GM18519 (cell line): ENCODE data around the gene UBA5.

Experiments
- ATAC-seq: cut with Tn5 transposase; IDR thresholded peaks from one replicate; pipeline ENCODE4 v1.9.1; 2021; ENCODE audit warnings: mild to moderate bottlenecking, moderate library complexity; ENCODE audit not compliant: unreplicated experiment, low FRiP score

Gene UBA5

GRCh38 chr3:132652640-132653270 is 7.4 kb upstream of the UBA5 start:
- no peak for ATAC-seq

GRCh38 chr3:132654190-132654589 is 5.9 kb upstream of the UBA5 start:
- ATAC-seq = no peak

- ATAC-seq = no peak
Measured at GRCh38 chr3:132654721-132655120, 5.4 kb upstream of the UBA5 start.

GRCh38 chr3:132655471-132655870 is 4.7 kb upstream of the UBA5 start:
- ATAC-seq = no peak

GRCh38 chr3:132657869-132658747 is 2.0 kb upstream of the UBA5 start:
- ATAC-seq = no peak

GRCh38 chr3:132659000-132659364 is 1.1 kb upstream of the UBA5 start:
- ATAC-seq = peak; percentile 13

GRCh38 chr3:132659365-132660051 is 621 bp upstream of the UBA5 start, which contains the start of gene ACAD11:
Gene ACAD11 (minus strand): TSS chr3:132659809. CDS start chr3:132659751, 58 bp downstream.
- ATAC-seq = peak; percentile 33

- ATAC-seq = no peak
Measured at GRCh38 chr3:132660811-132661070, 612 bp downstream of the UBA5 start.

DNA sequence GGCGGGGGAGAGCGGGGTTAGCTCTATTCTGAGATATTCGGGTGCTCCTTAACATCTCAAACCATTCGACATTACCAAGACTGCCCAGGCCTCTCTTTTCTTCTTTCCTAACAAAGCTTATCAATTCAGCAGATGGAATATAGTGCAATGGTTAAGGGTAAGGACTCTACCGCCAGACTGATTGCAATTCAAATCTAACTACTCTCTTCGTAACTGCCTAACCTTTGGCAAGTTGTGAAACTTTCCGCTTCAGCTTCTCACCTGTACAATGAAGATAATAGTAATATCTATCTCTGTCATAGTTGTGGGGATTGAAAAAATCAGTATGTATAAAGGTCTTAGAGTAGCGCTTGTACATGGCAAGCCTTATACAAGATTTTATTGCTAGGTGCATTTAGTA is 972 bp downstream of the UBA5 start:
- no peak for ATAC-seq

DNA sequence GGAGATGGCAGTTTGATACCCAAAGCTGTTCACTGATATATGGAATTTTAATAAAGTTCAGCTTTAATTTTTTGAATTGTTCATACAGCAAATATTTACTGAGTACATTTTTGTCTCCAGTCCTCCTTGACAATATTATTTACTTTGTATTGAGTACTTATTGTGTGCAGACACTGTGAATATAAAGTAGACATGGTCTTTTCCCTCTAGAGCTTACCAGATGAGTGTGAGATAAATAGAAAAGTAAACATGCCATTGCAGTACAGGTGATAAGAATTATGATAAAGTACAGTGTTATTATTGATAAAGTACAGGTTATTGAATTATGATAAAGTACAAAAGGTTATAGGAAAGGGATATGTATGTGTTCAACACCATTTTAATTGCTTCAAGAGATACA is 2.1 kb downstream of the UBA5 start:
- ATAC-seq = no peak

DNA sequence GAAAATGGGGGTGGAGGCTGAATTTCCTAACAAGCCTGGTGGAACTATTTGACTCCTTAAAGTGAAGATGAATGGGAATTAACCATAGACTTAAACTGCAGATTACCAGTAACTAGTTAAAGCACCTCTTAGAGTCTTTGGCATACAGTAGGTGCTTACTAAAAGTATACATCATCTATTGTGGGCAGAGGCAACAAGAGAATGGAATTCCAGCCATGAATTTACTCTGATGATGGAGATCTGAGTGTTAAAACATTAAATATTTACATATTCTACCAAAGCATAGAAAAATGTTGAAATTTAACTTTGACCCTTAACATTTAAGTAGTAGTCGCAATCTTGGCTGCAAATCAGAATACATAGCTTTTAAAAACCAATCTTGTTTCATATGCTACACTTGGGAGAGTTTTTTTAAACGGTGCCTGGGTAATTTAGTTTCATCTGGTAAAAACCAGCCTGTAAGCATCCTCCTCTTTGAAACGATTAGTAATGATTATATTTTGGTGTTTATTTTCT is 5.2 kb downstream of the UBA5 start:
- no peak for ATAC-seq

DNA sequence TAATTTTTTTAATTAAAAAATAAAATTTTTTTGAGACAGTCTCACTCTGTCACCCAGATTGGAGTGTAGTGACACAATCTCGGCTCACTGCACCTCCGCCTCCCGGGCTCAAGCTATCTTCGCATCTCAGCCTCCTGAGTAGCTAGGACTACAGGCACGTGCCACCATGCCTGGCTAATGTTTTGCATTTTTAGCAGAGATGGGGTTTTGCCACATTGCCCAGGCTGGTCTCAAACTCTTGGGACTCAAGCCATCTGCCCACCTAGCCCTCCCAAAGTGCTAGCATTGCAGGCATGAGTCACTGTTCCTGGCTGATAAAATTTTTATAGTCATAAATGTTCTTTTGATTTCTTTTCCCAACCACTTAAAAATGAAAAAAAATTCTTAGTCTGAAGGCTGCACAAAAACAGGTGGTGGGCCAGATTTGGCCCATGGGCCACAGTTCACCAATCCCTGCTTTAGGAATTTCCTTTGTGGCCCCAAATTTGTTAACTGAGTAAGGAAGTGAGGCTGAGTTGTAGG is 9.2 kb downstream of the UBA5 start:
- no peak for ATAC-seq

DNA sequence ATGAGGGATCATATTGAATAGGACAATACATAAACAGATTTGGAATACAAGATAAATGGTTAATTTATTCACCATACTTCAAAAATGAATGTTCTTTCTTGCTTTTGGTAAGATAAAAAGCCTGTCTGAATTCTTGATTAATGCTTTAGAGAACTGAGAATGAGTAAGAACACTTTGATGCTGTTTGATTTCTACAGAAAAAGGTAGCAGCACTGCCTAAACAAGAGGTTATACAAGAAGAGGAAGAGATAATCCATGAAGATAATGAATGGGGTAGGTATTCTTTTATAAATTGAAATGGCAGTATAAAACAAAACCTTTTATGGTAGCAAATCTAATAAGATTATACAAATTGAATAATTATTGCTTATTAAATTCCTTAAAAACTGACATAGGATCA is 15.3 kb downstream of the UBA5 start:
- no peak for ATAC-seq

- no peak for ATAC-seq
Measured at GRCh38 chr3:132679911-132680310, 19.8 kb downstream of the UBA5 start.

- no peak for ATAC-seq
Measured at GRCh38 chr3:132681421-132681820, 21.3 kb downstream of the UBA5 start.

- ATAC-seq = no peak
Measured at GRCh38 chr3:132682201-132682600, 22.1 kb downstream of the UBA5 start.

GRCh38 chr3:132690040-132690439 is 29.9 kb downstream of the UBA5 start:
- no peak for ATAC-seq

DNA sequence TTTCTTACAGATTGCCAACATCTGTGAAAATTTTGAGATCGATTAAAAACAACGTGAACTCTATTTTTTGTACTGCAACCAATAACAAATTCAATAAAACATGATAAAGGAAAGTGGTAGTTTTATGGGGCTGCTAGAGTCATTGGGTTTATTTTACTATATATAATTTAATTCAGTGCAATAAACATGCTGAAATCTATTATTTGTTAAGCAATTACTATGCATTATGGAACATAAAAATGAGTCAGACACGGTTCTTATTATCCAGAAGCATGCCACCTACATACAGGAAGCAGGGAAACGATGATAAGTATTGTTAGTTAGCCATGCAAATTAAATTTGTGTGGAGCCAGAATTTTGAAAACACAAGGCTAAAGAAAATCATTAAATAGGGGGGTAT is 34.9 kb downstream of the UBA5 start:
- no peak for ATAC-seq

DNA sequence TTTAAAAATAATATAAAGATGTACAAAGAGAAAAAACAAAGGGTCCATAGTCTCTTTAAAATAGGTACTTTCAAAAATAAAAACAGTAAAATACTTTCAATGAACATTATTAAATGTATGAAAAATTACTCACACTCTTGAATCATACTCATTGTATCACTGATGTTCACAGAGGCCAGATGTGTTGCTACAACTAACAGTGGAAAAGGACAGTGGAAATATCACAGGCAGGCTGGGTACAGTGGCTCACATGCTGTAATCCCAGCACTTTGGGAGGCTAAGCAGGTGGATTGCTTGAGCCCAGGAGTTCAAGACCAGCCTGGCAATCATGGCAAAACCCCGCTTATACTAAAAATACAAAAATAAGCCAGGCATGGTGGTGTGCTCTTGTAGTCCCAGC is 35.3 kb downstream of the UBA5 start:
- ATAC-seq = no peak

GRCh38 chr3:132703733-132704132 is 43.6 kb downstream of the UBA5 start:
- ATAC-seq = no peak

GRCh38 chr3:132709761-132710160 is 49.6 kb downstream of the UBA5 start:
- ATAC-seq = no peak
